NCI-H1417 (cell line): ENCODE data around the gene TBC1D5.

Source experiments
- DNase-seq, 3 experiments: peaks; one replicate each; lab custom pipeline; 2025; lab: John Stamatoyannopoulos, UW

Gene TBC1D5

DNA sequence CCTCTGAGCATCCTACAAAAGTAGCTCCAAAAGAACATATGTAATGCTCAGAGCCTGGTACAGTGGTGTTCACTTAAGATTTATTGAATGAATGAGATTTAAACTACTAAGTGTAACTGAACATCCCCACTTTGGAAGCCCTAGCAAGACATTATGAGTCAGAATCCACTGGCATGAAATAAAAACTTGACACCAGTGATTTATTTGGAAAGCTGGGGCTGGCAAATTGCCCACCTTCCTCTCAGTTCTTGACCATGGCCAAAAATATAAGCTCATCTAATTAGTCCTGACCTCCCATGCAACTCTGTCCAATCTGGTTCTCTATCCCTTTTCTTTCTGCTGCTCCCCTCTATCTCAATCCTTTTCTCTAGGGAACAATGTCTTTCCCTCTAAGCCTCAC lies 439.7 kb downstream of the TBC1D5 start:
- no peak for DNase-seq

DNA sequence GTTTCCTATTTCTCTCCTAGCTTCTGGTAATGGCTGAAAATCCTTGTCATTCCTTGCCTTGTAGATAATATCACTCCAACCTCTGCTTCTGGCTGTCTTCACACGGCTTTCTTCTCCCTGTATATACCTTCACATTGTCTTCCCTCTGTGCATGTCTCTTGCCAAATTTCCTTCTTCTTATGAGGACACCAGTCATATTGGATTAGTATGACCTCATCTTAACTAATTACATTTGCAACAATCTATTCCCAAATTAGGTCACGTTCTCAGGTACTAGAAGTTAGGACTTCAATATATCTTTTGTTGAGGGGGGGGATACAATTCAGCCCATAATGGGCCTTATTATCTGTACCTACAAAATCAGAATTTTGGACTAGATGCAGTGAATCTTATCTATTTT lies 440.3 kb downstream of the TBC1D5 start:
- DNase-seq, result no peak

DNA sequence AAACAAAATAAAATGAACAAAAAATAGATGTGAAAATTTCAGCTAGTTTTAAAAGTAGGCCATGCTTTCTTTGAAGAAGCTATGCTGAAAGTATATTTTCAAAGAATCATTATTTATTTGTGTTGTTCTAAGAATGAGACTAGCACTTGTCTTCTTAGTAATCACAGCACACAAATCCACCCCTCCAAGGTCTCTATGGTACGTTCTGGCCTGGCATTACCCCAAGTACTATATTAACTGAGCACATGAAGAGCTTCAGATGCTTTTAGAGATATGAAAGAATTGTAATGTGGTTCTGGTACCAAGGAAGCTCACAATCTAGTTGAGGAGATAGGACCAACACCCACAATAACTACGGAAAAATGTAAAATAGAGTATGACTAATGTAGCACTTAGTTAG lies 441.2 kb downstream of the TBC1D5 start:
- no peak for DNase-seq

DNA sequence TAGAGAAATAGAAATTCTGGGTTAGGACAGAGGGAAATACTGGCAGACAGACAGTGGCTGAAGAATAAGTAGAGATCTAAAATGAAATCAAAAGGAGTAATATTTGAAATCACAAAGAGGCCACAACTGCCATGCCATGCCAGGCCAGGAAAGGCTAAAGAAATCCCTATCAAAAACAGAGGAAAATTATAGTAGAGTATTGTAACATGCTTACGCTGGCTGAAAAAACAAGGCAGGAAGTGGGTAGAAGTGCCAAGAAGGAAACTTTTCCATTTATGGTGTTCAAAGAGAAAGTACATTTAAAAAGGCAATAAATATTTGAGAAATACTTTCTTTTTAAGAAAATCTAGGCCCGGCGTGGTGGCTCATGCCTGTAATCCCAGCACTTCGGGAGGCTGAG lies 442.0 kb downstream of the TBC1D5 start:
- DNase-seq, result no peak

DNA sequence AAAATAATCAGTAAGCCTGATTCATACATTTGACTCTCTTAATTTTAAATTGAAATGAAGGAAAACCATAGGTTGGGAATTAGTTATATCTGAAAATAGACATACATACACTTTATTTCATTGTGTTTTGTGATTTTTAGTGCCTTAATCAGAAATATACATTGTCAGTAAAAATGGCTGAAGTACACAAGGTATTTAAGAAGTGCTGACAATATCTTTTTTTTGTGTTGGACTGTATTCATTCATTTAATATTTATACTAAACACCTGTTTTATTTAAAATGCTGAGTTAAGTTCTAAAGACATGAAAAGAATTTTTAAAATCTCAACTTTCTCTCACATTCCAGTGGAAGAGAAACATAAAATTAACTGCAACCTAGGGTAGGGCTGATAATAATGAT lies 444.4 kb downstream of the TBC1D5 start:
- no peak for DNase-seq

DNA sequence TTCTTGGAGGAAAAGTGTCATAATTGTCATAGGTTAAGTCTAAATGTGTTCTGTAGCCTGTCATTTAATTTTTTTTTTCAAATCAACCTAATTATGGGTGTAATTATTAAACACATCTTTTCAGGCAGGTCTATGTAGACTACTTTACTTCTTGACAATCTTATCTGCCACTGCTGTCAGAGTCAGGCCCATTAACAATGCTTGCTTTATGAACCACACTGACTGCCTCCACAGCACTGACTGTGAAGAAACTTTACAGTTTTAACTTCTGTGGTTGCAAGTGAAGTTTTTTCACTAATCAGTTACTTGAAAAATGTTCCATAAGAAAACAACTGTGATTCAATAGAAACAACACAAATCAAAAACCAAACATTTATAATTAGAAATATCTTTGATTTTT lies 449.9 kb downstream of the TBC1D5 start:
- peak in 1 of 3 experiments; percentile 23 for DNase-seq

DNA sequence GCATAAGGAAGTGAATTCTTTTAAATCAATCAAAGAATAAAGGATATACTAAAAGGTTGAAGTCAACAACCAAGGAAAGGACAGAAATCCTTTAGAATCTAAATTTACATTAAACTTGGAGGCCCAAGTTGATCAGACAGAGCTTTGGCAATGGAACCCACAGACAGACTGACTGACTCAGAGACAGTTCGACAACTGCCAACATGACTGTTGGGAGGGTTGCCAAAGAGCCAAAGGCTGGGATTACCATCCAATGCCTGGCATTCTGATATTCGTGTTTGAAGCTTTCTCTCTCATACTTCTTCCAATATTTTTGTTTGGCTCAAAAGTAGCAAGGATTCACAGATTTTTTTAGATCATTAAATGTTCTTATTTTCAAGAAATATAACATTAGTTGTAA lies 451.5 kb downstream of the TBC1D5 start:
- no peak for DNase-seq

DNA sequence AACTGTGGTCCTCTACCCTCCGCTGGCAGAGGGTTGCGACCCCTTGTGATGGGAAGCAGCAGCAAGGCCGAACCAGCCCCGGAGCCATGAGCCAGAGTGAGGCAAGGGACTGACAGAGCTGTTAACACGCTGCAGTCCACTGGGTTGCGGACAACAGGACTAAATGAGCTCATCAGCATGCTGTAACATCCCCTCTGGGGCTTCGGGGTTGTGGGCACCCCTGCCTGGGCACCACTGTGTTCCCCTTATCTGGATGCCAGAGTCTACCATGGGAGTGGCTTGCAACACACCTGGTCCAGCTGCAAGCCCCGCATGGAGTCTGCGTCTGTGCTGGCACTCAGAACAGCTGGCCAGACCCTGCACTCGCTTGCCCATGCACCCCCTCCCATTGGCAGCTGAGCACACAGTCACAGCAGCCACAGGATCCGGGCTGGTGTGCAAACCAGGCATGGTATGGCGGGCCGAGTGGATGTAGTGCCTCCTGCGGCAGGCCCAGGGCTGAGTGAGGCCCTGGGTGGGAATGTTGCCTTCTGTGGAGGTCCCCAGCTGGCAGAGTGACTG lies 453.5 kb downstream of the TBC1D5 start:
- no peak for DNase-seq

DNA sequence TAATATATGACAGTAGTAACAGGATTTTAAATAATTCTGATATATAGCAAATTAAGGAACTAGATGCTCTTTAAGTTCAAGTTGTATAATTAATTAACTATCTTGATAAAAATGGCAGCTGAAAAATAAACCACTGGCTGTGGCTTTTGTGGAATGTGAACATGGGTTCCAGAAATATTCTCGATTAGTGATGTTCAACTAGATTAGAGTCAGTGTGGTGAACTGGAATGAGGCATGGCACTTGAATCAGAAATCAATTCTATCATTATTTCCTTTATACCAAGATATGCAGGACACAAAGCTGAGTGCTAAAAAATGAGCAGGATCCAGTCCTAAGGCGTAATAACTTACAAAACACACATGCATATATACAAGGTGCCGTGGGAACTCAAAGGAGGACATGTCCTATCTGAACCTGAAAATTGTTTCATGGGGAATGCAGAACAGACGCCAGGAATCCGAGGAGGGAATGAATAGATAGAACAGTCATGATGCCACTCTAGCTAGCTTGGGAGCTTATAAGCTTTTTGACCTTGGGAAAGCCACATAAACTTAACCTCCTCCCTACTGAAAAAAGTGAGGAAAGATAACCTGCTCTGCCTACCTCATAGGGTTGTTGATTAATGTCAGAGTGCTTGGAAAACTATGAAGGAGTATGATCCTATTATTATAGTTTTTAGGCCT lies 455.3 kb downstream of the TBC1D5 start:
- no peak for DNase-seq

DNA sequence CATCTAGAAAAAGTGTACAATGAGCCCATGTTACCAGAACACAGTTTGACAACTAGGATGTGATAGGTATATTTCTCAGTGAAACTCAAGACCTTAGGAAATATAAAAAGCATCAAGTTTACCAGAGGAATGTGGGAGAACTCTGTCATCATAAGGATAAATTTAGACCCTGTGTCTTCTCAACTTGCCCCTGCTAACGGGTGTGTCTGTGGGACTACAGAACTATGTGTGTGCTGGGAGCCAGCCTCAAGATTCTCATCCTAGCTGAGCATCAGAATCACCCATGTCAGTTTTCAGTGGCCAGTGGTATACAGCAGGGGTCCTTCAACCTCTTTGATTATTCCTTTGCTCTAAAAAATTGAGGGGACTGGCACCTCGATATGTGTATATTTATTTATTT lies 464.4 kb downstream of the TBC1D5 start:
- no peak for DNase-seq

DNA sequence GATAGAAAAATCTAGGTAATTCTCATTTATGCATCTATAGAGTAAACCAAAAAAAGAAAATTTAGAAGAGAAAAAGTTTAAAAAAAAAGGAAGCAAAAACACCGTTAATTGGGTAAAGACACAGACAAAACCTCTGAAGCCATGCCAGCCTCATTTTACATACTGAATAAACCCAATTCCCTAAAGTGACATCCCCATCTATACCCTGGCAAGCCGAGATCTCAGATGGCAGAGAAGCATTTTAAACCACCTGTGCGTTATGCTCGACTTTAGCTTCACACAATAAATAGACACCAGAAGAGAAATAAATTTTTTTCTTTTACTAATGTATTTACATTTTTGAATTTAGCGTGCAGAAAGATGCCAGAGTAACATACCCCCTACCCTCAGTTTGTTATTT lies 475.6 kb downstream of the TBC1D5 start:
- DNase-seq, result no peak

DNA sequence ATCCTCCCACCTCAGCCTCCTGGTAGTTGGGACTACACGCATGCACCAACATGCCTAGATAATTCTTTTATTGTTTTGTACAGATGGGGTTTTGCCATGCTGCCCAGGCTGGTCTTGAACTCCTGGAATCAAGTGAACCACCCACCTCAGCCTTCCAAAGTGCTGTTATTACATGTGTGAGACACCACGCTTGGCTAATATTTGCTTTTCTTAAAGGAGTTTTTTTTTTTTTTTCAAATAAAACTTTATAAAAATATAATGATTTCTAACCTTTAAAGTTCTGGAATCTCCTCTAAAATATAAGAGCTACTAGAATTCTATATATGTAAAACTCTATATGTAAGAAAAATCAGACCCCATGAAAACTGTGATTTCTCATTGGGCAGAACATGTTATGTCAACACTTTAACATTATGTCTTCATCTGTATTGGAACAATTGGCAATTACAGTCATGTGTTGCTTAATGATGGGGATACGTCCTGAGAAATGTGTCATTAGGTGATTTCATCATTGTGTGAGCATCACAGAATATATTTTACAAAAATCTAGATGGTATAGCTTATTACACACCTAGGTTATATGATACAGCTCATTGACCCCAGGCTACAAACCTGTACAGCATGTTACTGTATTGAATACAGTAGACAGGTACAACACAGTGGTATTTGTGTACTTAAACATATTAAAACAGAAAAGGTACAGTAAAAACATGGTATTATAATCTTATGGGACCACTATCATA lies 480.6 kb downstream of the TBC1D5 start:
- DNase-seq, result peak in 1 of 3 experiments; percentile 5

DNA sequence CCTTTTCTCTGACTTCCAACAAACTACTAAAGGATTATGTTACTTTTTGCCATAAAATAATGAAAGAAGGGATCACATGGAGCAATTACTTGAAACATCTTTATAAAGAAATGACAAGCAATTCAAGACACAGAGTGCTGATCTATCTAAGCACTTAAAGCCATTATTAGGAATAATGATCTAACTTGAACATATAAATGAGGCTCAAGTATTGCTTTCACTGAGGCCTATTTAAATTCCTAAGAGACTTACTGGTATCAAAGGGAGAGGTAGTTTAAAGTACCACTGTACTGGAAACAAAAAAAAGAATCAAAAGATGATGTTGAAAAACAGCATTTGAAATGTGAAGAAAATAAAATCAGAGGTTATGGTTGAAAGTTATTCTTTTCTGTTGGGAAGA lies 482.2 kb downstream of the TBC1D5 start:
- peak in 1 of 3 experiments; percentile 1 for DNase-seq

DNA sequence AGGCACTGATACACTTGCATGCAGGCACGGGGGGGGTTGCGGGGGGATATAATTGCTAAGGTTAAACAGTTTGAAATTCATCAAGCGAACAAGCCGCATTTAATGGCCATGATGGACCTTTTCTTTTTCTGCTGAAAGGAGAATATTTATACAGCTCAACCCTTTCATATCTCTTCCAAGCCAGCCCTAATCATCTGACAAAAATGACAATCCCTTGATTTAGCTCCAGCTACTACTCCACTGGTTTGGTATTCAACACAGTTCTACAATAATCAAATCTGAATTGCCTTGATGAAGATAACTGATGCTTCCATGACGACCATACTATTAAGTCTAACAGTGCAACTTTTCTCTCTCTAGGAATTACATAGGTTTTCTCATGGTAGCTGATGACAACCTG lies 482.7 kb downstream of the TBC1D5 start:
- no peak for DNase-seq

DNA sequence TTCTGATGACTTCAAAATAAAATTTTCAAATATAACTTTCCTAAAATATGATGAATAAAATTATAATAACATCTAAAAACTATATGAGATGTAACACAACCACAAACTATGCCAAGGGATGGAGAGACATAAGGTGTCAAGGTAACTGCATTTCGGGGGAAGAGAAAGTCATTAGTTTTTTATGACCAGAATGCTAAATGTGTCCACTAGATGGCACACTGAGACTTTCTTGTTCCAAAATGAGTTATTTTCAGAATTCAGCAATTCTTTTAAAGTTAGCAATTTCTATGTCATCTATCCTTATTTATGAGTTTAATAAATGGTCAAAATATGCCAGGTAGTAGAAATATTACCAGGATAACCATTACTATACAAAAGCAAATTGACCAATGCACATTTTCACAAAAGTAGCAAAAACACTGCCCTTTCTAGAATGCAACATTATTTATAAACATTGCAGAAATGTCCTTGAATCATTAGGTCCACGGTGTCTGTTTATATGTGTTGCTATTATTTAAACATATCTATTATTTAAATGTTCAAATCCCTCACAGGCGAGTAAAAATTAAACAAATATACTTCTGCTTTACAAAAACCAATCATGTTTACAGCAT lies 483.5 kb downstream of the TBC1D5 start:
- peak in 2 of 3 experiments; percentile 27 to 53 for DNase-seq

DNA sequence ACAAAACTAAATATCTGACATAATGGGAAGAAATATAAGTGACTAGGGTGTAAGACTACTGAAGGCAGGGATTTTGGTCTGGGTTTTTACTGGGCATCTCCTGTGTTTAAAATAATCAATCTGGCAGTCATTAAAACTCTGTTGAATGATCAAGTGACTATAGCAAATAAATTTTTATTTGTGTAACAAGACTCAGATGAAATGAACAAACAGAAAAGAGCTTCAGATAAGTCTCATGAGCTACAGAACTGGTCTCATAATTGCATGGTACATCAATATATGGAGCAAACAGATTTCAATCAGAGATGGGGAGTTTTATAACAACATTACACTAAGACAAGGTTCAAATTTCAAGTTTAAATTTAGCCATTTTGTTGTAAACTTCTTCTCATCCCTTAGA lies 485.2 kb downstream of the TBC1D5 start:
- DNase-seq, result peak in 1 of 3 experiments; percentile 2

DNA sequence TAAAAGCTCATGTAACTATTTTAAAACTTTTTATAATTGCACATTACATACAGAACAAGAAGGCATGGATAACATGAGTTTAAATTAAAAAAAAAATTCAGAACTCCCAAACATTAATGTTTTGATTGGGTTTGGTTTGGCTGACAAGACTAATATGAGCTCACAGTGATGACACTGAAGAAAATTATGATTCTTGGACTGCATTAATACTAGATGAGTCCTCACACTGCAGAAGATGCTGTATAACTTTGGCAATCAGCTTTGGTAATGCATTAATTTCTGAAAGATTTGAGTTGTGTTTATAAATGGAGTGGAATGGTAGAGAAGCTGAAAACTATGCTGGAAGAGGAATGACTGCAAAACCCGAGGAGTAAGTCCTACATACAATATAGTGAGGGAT lies 498.8 kb downstream of the TBC1D5 start:
- DNase-seq, result no peak

DNA sequence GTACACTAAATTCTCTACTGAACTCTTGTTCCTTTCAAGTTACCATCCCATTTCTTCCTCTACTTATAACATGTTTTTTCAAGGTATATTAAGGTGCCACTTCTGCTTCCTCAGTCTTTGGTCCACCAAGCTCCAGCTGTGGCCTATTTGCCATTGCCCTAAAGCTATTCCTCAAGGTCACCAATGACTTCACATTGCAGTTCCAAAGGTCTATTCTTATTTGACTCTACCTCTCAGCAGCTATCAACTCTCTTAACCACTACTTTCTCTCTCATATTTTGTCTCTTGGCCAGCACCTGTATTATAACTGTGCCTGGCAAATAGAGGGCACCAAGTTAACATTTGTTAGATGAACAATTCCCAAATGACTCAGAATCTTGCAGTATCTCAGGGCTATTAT lies 503.0 kb downstream of the TBC1D5 start:
- no peak for DNase-seq

DNA sequence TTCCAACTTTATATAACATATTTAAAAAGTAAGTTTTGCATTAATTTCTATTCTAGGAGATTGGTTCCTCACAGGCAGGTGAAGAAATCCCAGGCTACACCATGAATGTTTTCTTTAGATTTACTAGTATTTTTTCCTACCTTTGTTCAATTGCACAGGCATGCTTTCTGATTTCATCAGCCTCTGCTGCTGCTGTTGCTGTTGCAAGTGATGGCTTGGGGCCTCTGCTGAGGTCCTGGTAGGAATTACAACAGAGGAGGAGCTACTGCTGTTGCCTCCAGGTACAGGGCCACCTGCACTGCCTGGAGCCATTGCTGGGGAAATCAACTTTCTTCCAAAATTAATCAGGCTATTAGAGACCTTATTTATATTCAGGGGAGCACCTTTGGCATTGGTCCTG lies 504.4 kb downstream of the TBC1D5 start:
- peak in 1 of 3 experiments; percentile 34 for DNase-seq

DNA sequence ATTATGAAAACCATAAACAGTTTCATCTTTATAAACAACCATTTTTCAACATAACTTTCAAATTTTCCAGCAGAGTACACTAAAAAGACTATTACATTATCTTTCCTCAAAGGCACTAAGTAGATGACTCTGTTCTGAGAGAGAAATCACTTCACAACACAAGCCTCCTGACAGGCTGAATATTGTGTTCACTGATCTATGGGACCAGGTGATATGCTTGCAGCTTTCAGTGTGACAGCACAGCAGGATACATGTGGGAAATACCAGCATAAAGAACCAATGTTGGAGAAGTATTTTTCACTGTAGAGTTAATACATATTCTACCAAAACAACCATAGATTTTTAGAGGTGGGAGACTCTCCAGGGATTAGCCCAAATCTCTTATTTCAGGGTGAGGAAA lies 507.1 kb downstream of the TBC1D5 start:
- DNase-seq, result peak in 1 of 3 experiments; percentile 19

DNA sequence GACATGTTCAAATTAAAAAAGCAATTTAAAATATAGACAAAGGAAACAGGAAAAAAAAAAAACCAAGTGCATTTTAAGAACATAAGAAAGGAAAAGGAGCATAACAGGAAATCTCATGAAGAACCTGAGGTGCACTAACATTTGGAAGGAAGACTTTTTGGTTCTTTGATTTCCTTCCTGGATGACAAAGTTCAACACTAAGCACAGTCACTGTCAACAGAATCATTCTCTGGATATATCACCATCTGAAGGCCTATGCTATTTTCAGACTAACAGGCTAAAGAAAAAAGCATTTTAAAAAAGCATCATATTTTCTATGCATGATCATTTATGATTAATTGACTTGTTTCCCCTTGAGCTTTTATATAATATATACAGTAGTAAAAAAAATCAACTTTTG lies 508.0 kb downstream of the TBC1D5 start:
- no peak for DNase-seq

DNA sequence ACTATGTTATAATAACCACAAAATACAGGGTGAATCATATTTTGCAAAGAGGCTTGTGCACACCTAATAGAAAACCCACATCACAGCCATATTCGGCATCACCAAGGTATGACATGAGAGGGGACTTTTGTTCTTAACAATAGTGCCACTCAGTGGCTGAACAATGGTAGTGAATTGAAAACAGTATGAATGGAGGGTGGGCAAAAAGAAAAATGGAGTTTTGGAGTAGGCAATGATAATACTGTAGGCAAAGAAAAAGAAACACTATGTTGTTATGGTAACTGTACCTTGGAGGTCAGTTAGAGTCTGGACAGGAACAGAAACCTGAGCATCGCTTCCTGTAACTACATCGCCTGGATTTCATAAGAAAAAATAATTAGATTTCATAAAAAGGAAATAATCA lies 509.0 kb downstream of the TBC1D5 start:
- DNase-seq, result peak; percentile 15 to 75 (median 44)

DNA sequence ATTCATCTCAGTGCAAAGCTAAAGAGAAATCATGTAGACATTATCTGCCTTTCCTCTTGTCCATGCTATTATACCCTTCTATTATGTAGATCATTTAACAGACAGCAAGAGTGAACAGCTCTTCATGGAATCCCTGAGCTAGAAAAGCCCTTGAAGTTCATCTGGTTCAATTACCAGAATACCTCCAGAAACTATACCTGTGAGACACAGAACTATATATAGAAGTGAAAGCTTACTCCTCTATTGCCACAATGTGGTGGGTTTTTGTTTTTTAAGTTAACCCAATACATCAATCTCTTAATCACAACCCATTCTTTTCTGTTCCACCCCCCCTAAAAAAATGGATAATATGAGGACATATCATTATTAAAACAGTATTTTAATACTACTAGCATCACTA lies 510.0 kb downstream of the TBC1D5 start:
- DNase-seq, result peak in 2 of 3 experiments; percentile 14 to 31
